Vagina (tissue), 2 donors: ENCODE measurements around the gene IRF2.

ENCODE experiments used
- CTCF ChIP-seq, 3 experiments: fragments of 450-650 bp in 2 of 3; fragments of 200-600 bp in 1 of 3; sonication (generic) in 1 of 3; IDR thresholded peaks; one replicate each; pipeline ENCODE4 v1.5.1; 2017 to 2019; ENCODE audit warnings: antibody characterized with exemption in 3 of 3, mild to moderate bottlenecking in 2 of 3, moderate library complexity in 2 of 3
- POLR2A ChIP-seq, 2 donors: fragments of 450-650 bp; IDR thresholded peaks; one replicate each; pipeline ENCODE4 v1.6.1; 2017; ENCODE audit warnings: antibody characterized with exemption in 2 of 2, mild to moderate bottlenecking in 2 of 2, moderate library complexity in 2 of 2
- POLR2AphosphoS5 ChIP-seq, 2 donors: sonication (generic); formaldehyde crosslinking; IDR thresholded peaks; one replicate each; pipeline ENCODE4 v1.9.0; 2017; ENCODE audit warnings: antibody characterized with exemption in 2 of 2, mild to moderate bottlenecking in 2 of 2, low read depth in 1 of 2; ENCODE audit not compliant: insufficient read depth in 1 of 2

DNA sequence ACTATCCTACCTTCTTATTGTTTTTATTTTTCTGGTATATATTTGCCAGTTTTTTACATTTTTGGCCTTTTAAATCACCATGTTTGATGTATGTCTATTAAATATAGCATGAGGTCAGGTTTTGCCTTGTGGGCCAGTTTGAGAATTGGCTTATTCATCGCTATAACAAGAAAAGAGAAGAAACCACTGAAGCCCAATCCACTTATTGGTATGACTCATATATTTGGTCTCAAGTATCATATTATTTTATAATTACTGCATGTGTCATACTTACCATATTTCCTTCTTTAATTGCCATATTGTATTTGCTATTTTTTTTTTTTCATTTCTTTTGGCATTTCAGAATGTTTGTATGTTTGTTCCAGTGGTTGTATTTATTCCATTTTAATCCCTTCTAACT, 99.3 kb downstream of the IRF2 start:
- TF ChIP-seq CTCF (IDR thresholded peaks at IDR 0.05), result no peak
- TF ChIP-seq POLR2A (IDR thresholded peaks at IDR 0.05), result no peak
- no peak for TF ChIP-seq POLR2AphosphoS5 (IDR thresholded peaks at IDR 0.05; ENCODE audit: insufficient read depth in 1 of 2, low read depth in 1 of 2)
